T47D (cell line): ENCODE measurements around the gene DSC2.

Experiments used
- DNase-seq, 2 experiments: peaks; one replicate each; pipeline versions ENCODE4 v3.0.0 to v3.0.0-alpha.2; 2011 to 2012; ENCODE audit warnings: low read depth in 1 of 2, low spot score in 1 of 2
- JUND ChIP-seq: IDR thresholded peaks from 2 replicates; pipeline ENCODE4 v1.6.1; 2012; ENCODE audit warnings: low read depth
- in situ Hi-C: cut with HindIII; loops from 2 replicates; pipeline ENCODE4 v1.10.0; 2016; ENCODE audit warnings: low sequenced_read_pairs, low pct_unique_long_range_greater_than_20kb

DSC2 gene

GRCh38 chr18:31079973-31080372, 22.2 kb downstream of the DSC2 start:
- no peak for TF ChIP-seq JUND
- in situ Hi-C loops: no loop called here
- DNase-seq: no peak

- no peak for DNase-seq
- TF ChIP-seq JUND: no peak
- in situ Hi-C loops: no loop called here
These were observed 24.3 kb downstream of the DSC2 start for GRCh38 chr18:31077878-31078277.

- TF ChIP-seq JUND: no peak
- DNase-seq: no peak
- in situ Hi-C loops: no loop called here
These were observed 30.0 kb downstream of the DSC2 start for GRCh38 chr18:31072175-31072574.

- in situ Hi-C loops: no loop called here
- TF ChIP-seq JUND: no peak
- DNase-seq: no peak
These were observed 32.0 kb downstream of the DSC2 start for GRCh38 chr18:31070206-31070605.

GRCh38 chr18:31066266-31066665, 36.0 kb downstream of the DSC2 start:
- in situ Hi-C loops: no loop called here
- DNase-seq: no peak
- TF ChIP-seq JUND: no peak

- DNase-seq: no peak
- in situ Hi-C loops: no loop called here
- TF ChIP-seq JUND: no peak
These were observed 37.0 kb downstream of the DSC2 start for GRCh38 chr18:31065036-31065773.

- no peak for DNase-seq
- in situ Hi-C loops: no loop called here
- no peak for TF ChIP-seq JUND
These were observed 38.1 kb downstream of the DSC2 start for GRCh38 chr18:31064130-31064529.

- in situ Hi-C loops: no loop called here
- no peak for TF ChIP-seq JUND
- DNase-seq: no peak
These were observed 40.3 kb downstream of the DSC2 start for GRCh38 chr18:31061945-31062344.

GRCh38 chr18:31058897-31059296, 43.3 kb downstream of the DSC2 start:
- in situ Hi-C loops: no loop called here
- TF ChIP-seq JUND: no peak
- DNase-seq: no peak

- TF ChIP-seq JUND: no peak
- in situ Hi-C loops: no loop called here
These were observed 44.3 kb downstream of the DSC2 start for GRCh38 chr18:31057917-31058316.

GRCh38 chr18:31057051-31057450, 45.2 kb downstream of the DSC2 start:
- TF ChIP-seq JUND: no peak
- no peak for DNase-seq
- in situ Hi-C loops: no loop called here

More at GRCh38 chr18:31057917-31058316, 44.3 kb downstream of the DSC2 start:
- DNase-seq: no peak

GRCh38 chr18:31056296-31056695, 45.9 kb downstream of the DSC2 start:
- no peak for TF ChIP-seq JUND
- in situ Hi-C loops: no loop called here

GRCh38 chr18:31050635-31051034, 51.6 kb downstream of the DSC2 start:
- DNase-seq: no peak
- no peak for TF ChIP-seq JUND
- in situ Hi-C loops: no loop called here

More at GRCh38 chr18:31056296-31056695, 45.9 kb downstream of the DSC2 start:
- no peak for DNase-seq

GRCh38 chr18:31049189-31049588, 53.0 kb downstream of the DSC2 start:
- no peak for TF ChIP-seq JUND
- in situ Hi-C loops: no loop called here
- DNase-seq: no peak
